ENCODE results near the gene LRRIQ4.

- TF ChIP-seq GATA2 (IDR thresholded peaks at IDR 0.05; ENCODE audit: low read depth, low read length) = no peak
- TF ChIP-seq GATA3 (IDR thresholded peaks at IDR 0.05; ENCODE audit: low read depth, low read length) = no peak
Observed at GRCh38 chr3:169827712-169828111, 15.0 kb downstream of the LRRIQ4 start.
